GM19397 (cell line): ENCODE measurements around the gene ATXN1.
"Not testable (repeated sequence)": the region's sequence is repeated elsewhere in the genome, so short reads cannot be mapped to it uniquely, and the experiment has no call there.

Experiments
- ATAC-seq: cut with Tn5 transposase; IDR thresholded peaks from one replicate; pipeline ENCODE4 v1.9.1; 2021; ENCODE audit warnings: mild to moderate bottlenecking, moderate library complexity; ENCODE audit not compliant: unreplicated experiment

The ATXN1 gene

GRCh38 chr6:16548121-16548520, 213.1 kb downstream of the ATXN1 start:
- ATAC-seq = no peak

- ATAC-seq = no peak
Observed at GRCh38 chr6:16547587-16547986, 213.7 kb downstream of the ATXN1 start.

GRCh38 chr6:16546861-16547260, 214.4 kb downstream of the ATXN1 start:
- no peak for ATAC-seq

- no peak for ATAC-seq
Observed at GRCh38 chr6:16545382-16545781, 215.9 kb downstream of the ATXN1 start.

GRCh38 chr6:16544521-16544920, 216.7 kb downstream of the ATXN1 start:
- ATAC-seq = no peak

DNA sequence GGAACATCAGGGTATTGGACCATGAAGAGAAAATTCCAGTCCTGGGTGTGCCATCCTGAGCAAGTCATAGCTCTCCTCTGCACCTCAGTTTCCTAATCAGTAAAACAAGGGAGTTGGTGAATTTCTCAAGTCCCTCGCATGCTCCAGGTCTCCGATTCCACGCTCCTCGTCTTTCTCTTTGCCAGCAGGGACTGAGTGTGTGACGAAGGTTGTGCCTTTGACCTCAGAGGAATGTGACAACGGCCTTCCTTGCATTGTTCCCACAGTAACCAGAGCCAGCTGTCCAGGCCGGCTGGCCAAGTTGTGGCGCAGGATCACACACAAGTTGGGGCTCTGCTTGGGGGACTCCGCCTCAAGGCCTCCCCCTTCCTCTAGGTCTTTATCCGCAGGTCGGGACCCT, 217.3 kb downstream of the ATXN1 start:
- no peak for ATAC-seq

GRCh38 chr6:16543521-16543920, 217.7 kb downstream of the ATXN1 start:
- ATAC-seq = no peak

DNA sequence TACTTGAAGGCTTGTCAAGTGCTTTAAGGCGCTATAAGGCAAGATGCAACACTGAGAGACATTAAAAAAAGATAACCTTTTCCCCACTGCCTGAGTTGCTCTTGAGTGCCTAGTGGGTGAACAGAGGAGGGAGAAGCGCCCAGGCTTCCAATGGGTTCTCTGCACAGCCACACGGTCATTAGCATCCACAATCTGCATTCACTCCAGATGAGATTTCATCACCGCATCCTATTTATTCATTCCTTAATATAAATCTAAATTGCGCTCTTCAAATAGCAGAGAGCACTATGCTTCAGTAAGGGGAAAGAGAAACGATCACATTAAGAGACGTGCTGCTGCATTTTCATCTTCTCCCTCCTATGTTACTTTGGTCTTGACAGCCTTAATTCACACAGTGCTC, 219.2 kb downstream of the ATXN1 start:
- no peak for ATAC-seq

GRCh38 chr6:16540804-16541752, 220.2 kb downstream of the ATXN1 start:
- no peak for ATAC-seq

GRCh38 chr6:16540383-16540782, 220.9 kb downstream of the ATXN1 start:
- ATAC-seq = not testable (repeated sequence)

DNA sequence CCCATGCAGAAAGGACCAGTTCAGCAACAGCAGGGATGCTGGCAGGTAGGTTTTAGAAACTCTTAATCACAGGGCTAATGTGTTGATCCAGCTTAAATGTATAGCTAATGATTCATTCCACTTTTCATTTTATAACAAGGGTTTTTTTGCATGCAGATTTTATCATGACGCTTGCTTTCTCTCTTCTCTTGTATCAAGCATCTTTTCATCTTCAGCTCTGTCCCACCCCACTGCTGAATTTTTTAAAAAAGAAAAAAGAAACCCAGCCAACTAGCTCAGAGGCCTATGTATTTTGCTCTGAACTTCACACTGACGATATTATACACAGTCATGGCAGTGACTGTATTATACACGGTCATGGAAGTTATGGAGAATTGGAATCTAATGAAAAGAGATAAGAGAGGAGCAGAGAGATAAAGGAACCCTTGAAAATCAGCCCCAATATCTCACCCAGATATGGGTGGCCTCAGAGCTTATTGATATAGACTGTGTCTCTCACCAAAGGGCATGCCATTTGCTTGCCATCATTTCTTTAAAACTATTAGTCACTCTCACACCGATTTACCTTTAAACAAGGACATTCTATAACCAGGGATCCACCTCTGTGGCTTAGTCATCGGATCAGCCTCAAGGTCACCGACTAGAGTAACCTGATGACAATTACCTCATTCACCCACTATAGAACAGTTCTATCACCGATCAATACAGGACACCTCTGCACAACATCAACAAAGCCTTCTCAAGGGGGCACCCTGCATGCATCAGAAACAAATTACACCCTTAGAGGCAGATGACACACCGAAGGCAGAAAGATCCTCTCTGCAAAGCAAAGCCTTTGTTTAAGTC, 222.0 kb downstream of the ATXN1 start:
- ATAC-seq = no peak

- ATAC-seq = no peak
Observed at GRCh38 chr6:16535564-16535963, 225.7 kb downstream of the ATXN1 start.

DNA sequence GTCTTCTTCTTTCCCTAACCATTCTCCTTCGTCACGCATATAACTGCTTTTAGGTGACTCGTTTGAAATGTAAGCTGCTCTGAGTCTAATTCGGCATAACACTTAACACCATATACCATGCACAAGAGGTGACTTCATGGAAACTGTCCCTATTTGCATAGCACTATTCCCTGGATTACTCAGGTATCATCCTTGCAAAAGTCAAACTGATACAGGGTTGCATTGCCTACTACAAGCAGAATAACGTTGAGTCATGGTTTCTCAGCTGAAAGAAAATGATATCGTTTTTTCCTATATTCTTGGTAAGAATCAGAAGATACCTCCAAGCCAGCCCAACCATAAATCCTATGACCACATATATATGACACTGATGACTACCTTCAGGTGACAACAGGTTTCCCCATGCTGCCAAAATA, 227.5 kb downstream of the ATXN1 start:
- ATAC-seq = no peak

GRCh38 chr6:16533210-16533609, 228.1 kb downstream of the ATXN1 start:
- ATAC-seq = no peak

DNA sequence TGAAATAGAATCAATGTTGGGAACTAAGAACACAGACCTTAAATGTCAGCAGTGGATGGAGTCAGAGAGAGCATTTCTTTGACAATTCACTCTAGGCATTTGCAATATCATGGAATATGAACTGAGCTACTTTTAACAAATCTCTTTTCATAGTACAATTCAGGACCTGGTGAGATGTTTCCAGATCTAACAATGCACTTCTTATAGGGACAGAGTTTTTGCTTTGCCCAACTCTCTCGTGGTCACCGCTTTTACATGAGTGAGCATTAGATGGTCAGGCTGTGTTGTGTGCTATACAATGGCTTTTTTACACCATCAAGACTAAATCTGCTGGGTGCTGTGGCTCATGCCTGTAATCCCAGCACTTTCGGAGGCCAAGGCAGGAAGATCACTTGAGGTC, 233.6 kb downstream of the ATXN1 start:
- no peak for ATAC-seq

GRCh38 chr6:16524380-16524707, 236.9 kb downstream of the ATXN1 start:
- ATAC-seq = no peak

DNA sequence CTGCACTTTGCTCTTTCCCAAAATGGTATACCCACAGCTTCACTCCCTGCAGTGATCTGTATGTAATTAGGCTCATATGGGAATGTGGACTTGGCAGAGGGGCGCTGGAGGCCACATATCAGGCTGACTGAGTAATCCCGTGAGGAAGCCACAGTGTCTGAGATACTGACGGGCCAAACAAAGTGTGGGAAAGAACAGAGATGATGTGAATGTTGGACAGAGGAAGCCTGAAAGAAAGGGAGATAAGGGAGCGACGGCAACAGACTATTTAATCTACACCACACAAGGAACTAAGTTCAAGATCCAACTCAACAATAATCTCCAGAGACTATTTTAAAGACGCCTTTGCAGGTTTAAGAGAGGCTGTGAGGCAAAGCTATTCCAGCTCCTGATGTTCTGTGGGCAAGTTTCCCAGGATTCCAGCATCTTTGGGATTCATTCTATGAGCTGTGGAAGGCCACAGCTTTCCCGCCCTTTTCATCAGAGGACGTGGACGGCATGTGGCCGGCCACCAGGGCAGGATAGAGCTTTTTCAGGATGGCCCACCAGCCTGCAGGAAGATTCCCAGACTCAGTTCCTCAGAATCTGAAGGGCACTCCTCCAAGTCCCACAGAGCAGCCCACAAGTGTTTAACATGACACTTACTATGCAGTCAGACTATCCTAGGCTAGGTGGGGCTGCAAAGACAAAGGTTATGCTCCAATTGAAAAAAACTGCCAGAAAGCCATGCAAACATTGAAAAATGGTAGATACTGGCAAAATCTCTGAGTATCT, 237.5 kb downstream of the ATXN1 start:
- no peak for ATAC-seq

DNA sequence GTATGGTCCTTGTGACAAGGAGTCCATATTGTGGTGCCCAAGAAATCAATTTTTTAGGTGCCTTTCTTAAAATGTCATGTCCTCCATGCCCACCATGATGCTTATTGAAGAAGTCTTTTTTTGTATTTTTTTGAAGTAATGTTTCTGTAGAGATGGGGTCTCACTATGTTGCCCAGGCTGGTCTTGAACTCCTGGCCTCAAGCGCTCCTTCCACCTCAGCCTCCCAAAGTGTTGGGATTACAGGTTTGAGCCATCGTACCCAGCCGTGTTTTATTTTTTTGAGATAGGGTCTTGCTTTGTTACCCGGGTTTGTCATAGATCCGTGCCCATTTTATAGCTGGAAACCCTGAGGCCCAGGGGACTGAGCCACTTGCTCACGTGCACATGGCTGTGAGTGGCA, 238.3 kb downstream of the ATXN1 start:
- ATAC-seq = no peak

GRCh38 chr6:16521528-16521927, 239.7 kb downstream of the ATXN1 start:
- ATAC-seq = no peak

- no peak for ATAC-seq
Observed at GRCh38 chr6:16519265-16520242, 241.7 kb downstream of the ATXN1 start.
